ENCODE measurements around the gene STAP2. TPM values are rescaled to one million over a fixed set of nuclear protein-coding genes. Genes with fewer than 3 reads are reported as not detected.

Gene STAP2
- total and polyA plus RNA-seq, 9 of the 15 experiments (the other 6 are each of a cell fraction or from before 2014, with no cell fraction given), result 1.2 to 9.8 (median 4.5) TPM

DNA sequence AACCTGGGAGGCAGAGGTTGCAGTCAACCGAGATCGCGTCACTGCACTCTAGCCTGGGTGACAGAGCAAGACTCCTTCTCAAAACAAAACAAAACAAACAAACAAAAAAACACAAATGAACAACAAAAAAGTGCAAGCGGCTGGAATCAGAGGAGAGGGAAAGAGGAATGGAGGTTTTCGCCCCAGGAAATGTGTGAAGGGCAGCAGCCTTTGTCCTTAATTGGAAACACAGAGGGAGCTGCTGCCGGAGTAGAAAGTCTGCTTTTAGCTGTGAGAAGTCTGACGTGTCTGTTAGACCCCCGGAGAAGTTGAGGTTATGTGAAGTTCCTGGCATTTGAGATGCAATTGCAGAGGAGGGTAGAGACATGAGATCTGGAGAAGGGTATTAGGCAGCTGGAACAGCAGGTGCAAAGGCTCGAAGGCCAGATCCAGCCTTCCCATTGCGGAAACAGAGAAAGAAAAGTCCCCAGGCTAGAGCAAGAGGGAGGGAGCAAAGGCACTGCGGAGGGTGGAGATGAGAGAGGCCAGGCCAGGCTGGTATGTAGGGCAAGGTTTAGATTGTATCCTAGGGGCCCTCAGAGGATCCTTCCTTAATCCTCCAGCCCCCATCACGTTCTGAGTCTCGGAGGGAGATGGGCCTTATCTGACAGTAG lies 36.9 kb downstream of the STAP2 start:
- no peak for FAIRE-seq
- H3K9me1 ChIP-seq (ENCODE audit: control insufficient read depth, insufficient read depth, low read length), result no peaks in the 10 kb centered on the region
- H3K36me3 ChIP-seq (ENCODE audit: control insufficient read depth, insufficient read depth, low read length), result no peaks in the 10 kb centered on the region
- WGBS (ENCODE audit: insufficient coverage, low coverage, missing lambda C conversion rate), result 45% methylated on average over 12 of the region's 13 CpGs
- no peak overlapping the region for H3K4me2 ChIP-seq (ENCODE audit: insufficient read depth, low read length)
- peaks cover 0 to 5% of the 10 kb centered on the region in 2 experiments; a peak in 1 of 5 replicates for H3K27me3 ChIP-seq (ENCODE audit: control insufficient read depth in 2 of 2, insufficient read depth in 2 of 2, low read length in 2 of 2)
- no peaks in the 10 kb centered on the region for H3K9me3 ChIP-seq (replicated peaks; ENCODE audit: control insufficient read depth, insufficient read depth, low read depth, low read length)
- no peaks in the 10 kb centered on the region for H4K20me1 ChIP-seq (replicated peaks; ENCODE audit: control insufficient read depth, insufficient read depth, low read length)
- in situ Hi-C loops (cut with MboI), result no loop called here
- ChIA-PET POLR2A (interaction anchor here (0.6 to 1.7 kb wide), 5 partner anchors 8 to 1741 kb away, joined by 3 to 4 read pairs (median 3); partner anchors contain the start of gene STAP2), CTCF (ENCODE audit: low intra/inter-chr PET ratio) (no interaction called here)
- ATAC-seq, result no peak
- no peak for DNase-seq (ENCODE audit: extremely low read depth in 1 of 4, low spot score in 3 of 4)
- no peak overlapping the region for H3K4me3 ChIP-seq
- H2AFZ ChIP-seq (ENCODE audit: low read depth, low read length), result peak overlapping the region; percentile 37
- no peak overlapping the region for H3K27ac ChIP-seq (ENCODE audit: extremely low read depth, low read depth, low read length)
- intact Hi-C loops (cut with micrococcal nuclease), result no loop called here
- no TSS peak for BruUV-seq (replicated peaks)
- H3K9ac ChIP-seq (ENCODE audit: insufficient read depth in 1 of 2, low read depth in 2 of 2, low read length in 2 of 2), result no peak overlapping the region; a peak in 1 of 4 replicates
- no peaks in the 10 kb centered on the region for H3K79me2 ChIP-seq (ENCODE audit: control insufficient read depth, insufficient read depth, low read length)
- H3K4me1 ChIP-seq (replicated peaks in 1 of 2; ENCODE audit: control insufficient read depth in 2 of 2, insufficient read depth in 2 of 2, low read length in 2 of 2), result peaks cover 7 to 28% of the 10 kb centered on the region in 2 experiments; a peak in 4 of 5 replicates
- TF ChIP-seq ZC3H11A (IDR thresholded peaks at IDR 0.05; ENCODE audit: low read depth, low read length) (no peak), SAP30 (IDR thresholded peaks at IDR 0.05; ENCODE audit: borderline replicate concordance, insufficient read depth, low read depth, low read length, poor library complexity, severe bottlenecking) (no peak), NFIC (IDR thresholded peaks at IDR 0.05) (no peak), CHD1 (IDR thresholded peaks at IDR 0.05; ENCODE audit: low read length) (no peak), EP400 (IDR thresholded peaks at IDR 0.05) (no peak), EHMT2 (IDR thresholded peaks at IDR 0.05) (no peak), ZNF217 (CRISPR knock-in tag; IDR thresholded peaks at IDR 0.05) (no peak), FOXJ2 (tag; IDR thresholded peaks at IDR 0.05) (no peak), FOSL1 (tag; conservative IDR thresholded peaks at IDR 0.05) (no peak), ZBTB8A (IDR thresholded peaks at IDR 0.05; ENCODE audit: partially characterized antibody) (no peak), ZNF699 (CRISPR knock-in tag; IDR thresholded peaks at IDR 0.05; ENCODE audit: insufficient replicate concordance) (no peak), EWSR1 (IDR thresholded peaks at IDR 0.05; ENCODE audit: borderline replicate concordance, low read depth, partially characterized antibody) (no peak), XRCC5 (IDR thresholded peaks at IDR 0.05; ENCODE audit: low read depth, low read length) (no peak), ZC3H4 (CRISPR knock-in tag; IDR thresholded peaks at IDR 0.05; ENCODE audit: borderline replicate concordance) (no peak), ATF7 (IDR thresholded peaks at IDR 0.05) (no peak), GTF2F1 (IDR thresholded peaks at IDR 0.05; ENCODE audit: low read depth, low read length) (no peak), SRF (CRISPR knock-in tag; IDR thresholded peaks at IDR 0.05) (no peak)
- TF ChIP-seq, protein P1, sequence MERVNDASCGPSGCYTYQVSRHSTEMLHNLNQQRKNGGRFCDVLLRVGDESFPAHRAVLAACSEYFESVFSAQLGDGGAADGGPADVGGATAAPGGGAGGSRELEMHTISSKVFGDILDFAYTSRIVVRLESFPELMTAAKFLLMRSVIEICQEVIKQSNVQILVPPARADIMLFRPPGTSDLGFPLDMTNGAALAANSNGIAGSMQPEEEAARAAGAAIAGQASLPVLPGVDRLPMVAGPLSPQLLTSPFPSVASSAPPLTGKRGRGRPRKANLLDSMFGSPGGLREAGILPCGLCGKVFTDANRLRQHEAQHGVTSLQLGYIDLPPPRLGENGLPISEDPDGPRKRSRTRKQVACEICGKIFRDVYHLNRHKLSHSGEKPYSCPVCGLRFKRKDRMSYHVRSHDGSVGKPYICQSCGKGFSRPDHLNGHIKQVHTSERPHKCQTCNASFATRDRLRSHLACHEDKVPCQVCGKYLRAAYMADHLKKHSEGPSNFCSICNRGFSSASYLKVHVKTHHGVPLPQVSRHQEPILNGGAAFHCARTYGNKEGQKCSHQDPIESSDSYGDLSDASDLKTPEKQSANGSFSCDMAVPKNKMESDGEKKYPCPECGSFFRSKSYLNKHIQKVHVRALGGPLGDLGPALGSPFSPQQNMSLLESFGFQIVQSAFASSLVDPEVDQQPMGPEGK (CRISPR knock-in tag; IDR thresholded peaks at IDR 0.05; ENCODE audit: borderline replicate concordance), result no peak
- TF ChIP-seq, protein P2, sequence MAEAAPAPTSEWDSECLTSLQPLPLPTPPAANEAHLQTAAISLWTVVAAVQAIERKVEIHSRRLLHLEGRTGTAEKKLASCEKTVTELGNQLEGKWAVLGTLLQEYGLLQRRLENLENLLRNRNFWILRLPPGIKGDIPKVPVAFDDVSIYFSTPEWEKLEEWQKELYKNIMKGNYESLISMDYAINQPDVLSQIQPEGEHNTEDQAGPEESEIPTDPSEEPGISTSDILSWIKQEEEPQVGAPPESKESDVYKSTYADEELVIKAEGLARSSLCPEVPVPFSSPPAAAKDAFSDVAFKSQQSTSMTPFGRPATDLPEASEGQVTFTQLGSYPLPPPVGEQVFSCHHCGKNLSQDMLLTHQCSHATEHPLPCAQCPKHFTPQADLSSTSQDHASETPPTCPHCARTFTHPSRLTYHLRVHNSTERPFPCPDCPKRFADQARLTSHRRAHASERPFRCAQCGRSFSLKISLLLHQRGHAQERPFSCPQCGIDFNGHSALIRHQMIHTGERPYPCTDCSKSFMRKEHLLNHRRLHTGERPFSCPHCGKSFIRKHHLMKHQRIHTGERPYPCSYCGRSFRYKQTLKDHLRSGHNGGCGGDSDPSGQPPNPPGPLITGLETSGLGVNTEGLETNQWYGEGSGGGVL (CRISPR knock-in tag; IDR thresholded peaks at IDR 0.05), result no peak
